HepG2 (cell line): Measurements from ENCODE around the gene KMT5C. TPM values are rescaled to one million over a fixed set of nuclear protein-coding genes. Genes with fewer than 3 reads are reported as not detected.

ENCODE experiments used
- ISL2 ChIP-seq: sonication (generic); formaldehyde crosslinking; IDR thresholded peaks from 2 replicates; pipeline ENCODE4 v1.5.0; 2020; ENCODE audit warnings: missing genetic modification reagents
- NFKB2 ChIP-seq: sonication (generic); formaldehyde crosslinking; IDR thresholded peaks from 2 replicates; pipeline ENCODE4 v1.4.0; 2020; ENCODE audit warnings: missing genetic modification reagents, borderline replicate concordance
- RCOR2 ChIP-seq: IDR thresholded peaks from 2 replicates; pipeline ENCODE4 v1.6.1; 2016; ENCODE audit warnings: missing biosample characterization, missing genetic modification reagents
- SAP130 ChIP-seq: IDR thresholded peaks from 2 replicates; pipeline ENCODE4 v1.6.1; 2016; ENCODE audit warnings: low read depth
- SP2 ChIP-seq: sonication (generic); formaldehyde crosslinking; IDR thresholded peaks from 2 replicates; pipeline ENCODE4 v1.5.1; 2020; ENCODE audit warnings: mild to moderate bottlenecking, missing genetic modification reagents
- ZFP1 ChIP-seq: IDR thresholded peaks from 2 replicates; pipeline ENCODE4 v1.6.1; 2016
- ZNF10 ChIP-seq: sonication (generic); formaldehyde crosslinking; IDR thresholded peaks from 2 replicates; pipeline ENCODE4 v1.4.0; 2020; ENCODE audit warnings: mild to moderate bottlenecking, low read depth, missing genetic modification reagents, borderline replicate concordance
- ZNF746 ChIP-seq: sonication (generic); formaldehyde crosslinking; IDR thresholded peaks from 2 replicates; pipeline ENCODE4 v1.8.0; 2022; ENCODE audit warnings: mild to moderate bottlenecking, missing genetic modification reagents
- polyA plus RNA-seq, 8 experiments: library from polyadenylated mRNA; depleted of rRNA in 3 of 8; stranded (reverse) in 7 of 8; unstranded in 1 of 8; fragments of >200 nt; fragmentation: Illumina TruSeq in 4 of 8; extraction: Trizol in 4 of 8; gene quantifications; 2 replicates each; pipeline versions ENCODE4 v1.2.1 to v1.2.3, GENCODE V29; 2011 to 2016; ENCODE audit warnings: low read depth in 4 of 8, missing spikeins in 1 of 8, mixed read lengths in 1 of 8; ENCODE audit not compliant: insufficient read depth in 1 of 8
- total RNA-seq, 5 experiments: library from RNA; depleted of rRNA; stranded (reverse); fragments of >200 nt; fragmentation: Illumina TruSeq; extraction: Trizol; gene quantifications; 2 replicates each; pipeline ENCODE4 v1.2.3, GENCODE V29; 2016; ENCODE audit warnings: low read depth in 1 of 5
- TF ChIP-seq, protein P1 (sequence below): IDR thresholded peaks from 2 replicates; pipeline ENCODE4 v1.6.1; 2012; ENCODE audit warnings: low read depth, low read length, improper control_type of control experiment
- TF ChIP-seq, protein P2 (sequence below): sonication (generic); formaldehyde crosslinking; IDR thresholded peaks from 2 replicates; pipeline ENCODE4 v1.5.0; 2020; ENCODE audit warnings: mild to moderate bottlenecking, missing genetic modification reagents, borderline replicate concordance
- TF ChIP-seq, protein P3 (sequence below): sonication (generic); formaldehyde crosslinking; IDR thresholded peaks from 2 replicates; pipeline ENCODE4 v1.4.0; 2020; ENCODE audit warnings: missing genetic modification reagents, borderline replicate concordance
- TF ChIP-seq, protein P4 (sequence below): sonication (generic); formaldehyde crosslinking; IDR thresholded peaks from 2 replicates; pipeline ENCODE4 v1.8.1; 2023; ENCODE audit warnings: mild to moderate bottlenecking, missing genetic modification reagents, borderline replicate concordance

The KMT5C gene
- total and polyA plus RNA-seq, 2 of the 13 experiments (the other 11 are each of a cell fraction or from before 2014, with no cell fraction given) = 5.5 to 9.0 TPM

DNA sequence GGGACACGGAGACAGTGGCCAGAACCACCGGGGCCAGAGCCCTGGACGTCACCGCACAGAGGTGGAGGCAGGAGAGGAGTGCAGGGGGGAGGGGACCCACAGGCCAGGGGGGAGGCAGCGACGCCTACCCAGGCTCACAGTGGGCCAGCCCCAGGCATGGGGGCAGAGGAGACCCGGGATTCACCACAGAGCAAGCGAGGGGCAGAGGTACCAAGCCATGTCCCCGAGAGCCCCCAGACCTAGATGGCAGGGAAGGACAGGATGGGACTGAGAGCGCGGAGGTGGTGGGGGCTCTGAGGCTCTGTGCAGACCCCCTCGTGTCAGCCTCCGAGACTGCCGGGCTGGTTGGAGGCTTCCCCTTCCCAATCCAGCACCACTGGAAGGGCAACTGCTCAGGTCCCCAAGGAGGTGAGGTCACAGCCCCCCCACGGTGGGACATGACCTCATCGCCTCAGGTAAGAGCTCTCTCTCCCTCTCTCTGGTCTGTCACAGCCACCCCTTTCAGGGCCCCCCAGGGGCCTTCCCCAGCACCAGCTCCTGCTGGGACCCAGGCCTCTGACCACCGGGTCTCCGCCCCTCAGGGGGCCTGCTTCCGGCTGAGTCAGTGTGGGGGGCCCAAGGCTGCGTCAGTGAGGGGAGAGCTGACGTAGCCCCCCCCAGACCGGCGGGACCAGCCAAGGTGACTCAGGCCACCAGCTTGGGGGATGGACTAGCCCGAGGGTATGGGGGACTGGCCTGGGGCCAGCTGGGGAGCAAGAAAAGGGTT lies 32.8 kb downstream of the KMT5C start (continued):
- TF ChIP-seq, protein P1, sequence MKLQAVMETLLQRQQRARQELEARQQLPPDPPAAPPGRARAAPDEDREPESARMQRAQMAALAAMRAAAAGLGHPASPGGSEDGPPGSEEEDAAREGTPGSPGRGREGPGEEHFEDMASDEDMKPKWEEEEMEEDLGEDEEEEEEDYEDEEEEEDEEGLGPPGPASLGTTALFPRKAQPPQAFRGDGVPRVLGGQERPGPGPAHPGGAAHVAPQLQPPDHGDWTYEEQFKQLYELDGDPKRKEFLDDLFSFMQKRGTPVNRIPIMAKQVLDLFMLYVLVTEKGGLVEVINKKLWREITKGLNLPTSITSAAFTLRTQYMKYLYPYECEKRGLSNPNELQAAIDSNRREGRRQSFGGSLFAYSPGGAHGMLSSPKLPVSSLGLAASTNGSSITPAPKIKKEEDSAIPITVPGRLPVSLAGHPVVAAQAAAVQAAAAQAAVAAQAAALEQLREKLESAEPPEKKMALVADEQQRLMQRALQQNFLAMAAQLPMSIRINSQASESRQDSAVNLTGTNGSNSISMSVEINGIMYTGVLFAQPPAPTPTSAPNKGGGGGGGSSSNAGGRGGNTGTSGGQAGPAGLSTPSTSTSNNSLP = no peak
- TF ChIP-seq RCOR2 (CRISPR knock-in tag) = no peak
- 0 out of 2 replicates have a peak, but pooled peaks have one; percentile 30 for TF ChIP-seq SP2 (CRISPR knock-in tag)
- TF ChIP-seq, protein P2, sequence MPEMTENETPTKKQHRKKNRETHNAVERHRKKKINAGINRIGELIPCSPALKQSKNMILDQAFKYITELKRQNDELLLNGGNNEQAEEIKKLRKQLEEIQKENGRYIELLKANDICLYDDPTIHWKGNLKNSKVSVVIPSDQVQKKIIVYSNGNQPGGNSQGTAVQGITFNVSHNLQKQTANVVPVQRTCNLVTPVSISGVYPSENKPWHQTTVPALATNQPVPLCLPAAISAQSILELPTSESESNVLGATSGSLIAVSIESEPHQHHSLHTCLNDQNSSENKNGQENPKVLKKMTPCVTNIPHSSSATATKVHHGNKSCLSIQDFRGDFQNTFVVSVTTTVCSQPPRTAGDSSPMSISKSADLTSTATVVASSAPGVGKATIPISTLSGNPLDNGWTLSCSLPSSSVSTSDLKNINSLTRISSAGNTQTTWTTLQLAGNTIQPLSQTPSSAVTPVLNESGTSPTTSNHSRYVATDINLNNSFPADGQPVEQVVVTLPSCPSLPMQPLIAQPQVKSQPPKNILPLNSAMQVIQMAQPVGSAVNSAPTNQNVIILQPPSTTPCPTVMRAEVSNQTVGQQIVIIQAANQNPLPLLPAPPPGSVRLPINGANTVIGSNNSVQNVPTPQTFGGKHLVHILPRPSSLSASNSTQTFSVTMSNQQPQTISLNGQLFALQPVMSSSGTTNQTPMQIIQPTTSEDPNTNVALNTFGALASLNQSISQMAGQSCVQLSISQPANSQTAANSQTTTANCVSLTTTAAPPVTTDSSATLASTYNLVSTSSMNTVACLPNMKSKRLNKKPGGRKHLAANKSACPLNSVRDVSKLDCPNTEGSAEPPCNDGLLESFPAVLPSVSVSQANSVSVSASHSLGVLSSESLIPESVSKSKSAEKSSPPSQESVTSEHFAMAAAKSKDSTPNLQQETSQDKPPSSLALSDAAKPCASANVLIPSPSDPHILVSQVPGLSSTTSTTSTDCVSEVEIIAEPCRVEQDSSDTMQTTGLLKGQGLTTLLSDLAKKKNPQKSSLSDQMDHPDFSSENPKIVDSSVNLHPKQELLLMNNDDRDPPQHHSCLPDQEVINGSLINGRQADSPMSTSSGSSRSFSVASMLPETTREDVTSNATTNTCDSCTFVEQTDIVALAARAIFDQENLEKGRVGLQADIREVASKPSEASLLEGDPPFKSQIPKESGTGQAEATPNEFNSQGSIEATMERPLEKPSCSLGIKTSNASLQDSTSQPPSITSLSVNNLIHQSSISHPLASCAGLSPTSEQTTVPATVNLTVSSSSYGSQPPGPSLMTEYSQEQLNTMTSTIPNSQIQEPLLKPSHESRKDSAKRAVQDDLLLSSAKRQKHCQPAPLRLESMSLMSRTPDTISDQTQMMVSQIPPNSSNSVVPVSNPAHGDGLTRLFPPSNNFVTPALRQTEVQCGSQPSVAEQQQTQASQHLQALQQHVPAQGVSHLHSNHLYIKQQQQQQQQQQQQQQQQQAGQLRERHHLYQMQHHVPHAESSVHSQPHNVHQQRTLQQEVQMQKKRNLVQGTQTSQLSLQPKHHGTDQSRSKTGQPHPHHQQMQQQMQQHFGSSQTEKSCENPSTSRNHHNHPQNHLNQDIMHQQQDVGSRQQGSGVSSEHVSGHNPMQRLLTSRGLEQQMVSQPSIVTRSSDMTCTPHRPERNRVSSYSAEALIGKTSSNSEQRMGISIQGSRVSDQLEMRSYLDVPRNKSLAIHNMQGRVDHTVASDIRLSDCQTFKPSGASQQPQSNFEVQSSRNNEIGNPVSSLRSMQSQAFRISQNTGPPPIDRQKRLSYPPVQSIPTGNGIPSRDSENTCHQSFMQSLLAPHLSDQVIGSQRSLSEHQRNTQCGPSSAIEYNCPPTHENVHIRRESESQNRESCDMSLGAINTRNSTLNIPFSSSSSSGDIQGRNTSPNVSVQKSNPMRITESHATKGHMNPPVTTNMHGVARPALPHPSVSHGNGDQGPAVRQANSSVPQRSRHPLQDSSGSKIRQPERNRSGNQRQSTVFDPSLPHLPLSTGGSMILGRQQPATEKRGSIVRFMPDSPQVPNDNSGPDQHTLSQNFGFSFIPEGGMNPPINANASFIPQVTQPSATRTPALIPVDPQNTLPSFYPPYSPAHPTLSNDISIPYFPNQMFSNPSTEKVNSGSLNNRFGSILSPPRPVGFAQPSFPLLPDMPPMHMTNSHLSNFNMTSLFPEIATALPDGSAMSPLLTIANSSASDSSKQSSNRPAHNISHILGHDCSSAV (CRISPR knock-in tag) = no peak
- TF ChIP-seq, protein P3, sequence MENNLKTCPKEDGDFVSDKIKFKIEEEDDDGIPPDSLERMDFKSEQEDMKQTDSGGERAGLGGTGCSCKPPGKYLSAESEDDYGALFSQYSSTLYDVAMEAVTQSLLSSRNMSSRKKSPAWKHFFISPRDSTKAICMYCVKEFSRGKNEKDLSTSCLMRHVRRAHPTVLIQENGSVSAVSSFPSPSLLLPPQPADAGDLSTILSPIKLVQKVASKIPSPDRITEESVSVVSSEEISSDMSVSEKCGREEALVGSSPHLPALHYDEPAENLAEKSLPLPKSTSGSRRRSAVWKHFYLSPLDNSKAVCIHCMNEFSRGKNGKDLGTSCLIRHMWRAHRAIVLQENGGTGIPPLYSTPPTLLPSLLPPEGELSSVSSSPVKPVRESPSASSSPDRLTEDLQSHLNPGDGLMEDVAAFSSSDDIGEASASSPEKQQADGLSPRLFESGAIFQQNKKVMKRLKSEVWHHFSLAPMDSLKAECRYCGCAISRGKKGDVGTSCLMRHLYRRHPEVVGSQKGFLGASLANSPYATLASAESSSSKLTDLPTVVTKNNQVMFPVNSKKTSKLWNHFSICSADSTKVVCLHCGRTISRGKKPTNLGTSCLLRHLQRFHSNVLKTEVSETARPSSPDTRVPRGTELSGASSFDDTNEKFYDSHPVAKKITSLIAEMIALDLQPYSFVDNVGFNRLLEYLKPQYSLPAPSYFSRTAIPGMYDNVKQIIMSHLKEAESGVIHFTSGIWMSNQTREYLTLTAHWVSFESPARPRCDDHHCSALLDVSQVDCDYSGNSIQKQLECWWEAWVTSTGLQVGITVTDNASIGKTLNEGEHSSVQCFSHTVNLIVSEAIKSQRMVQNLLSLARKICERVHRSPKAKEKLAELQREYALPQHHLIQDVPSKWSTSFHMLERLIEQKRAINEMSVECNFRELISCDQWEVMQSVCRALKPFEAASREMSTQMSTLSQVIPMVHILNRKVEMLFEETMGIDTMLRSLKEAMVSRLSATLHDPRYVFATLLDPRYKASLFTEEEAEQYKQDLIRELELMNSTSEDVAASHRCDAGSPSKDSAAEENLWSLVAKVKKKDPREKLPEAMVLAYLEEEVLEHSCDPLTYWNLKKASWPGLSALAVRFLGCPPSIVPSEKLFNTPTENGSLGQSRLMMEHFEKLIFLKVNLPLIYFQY = peak; percentile 14; the same call in 1 of the 2 replicates
- TF ChIP-seq, protein P4, sequence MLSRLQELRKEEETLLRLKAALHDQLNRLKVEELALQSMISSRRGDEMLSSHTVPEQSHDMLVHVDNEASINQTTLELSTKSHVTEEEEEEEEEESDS (CRISPR knock-in tag) = no peak
- peak; percentile 32 for TF ChIP-seq SAP130
- TF ChIP-seq ISL2 = no peak
- TF ChIP-seq ZFP1 (CRISPR knock-in tag) = no peak
- TF ChIP-seq NFKB2 (CRISPR knock-in tag) = no peak
- no peak for TF ChIP-seq ZNF746 (CRISPR knock-in tag)
- TF ChIP-seq ZNF10 (CRISPR knock-in tag) = no peak
